Osteocyte (in vitro differentiated cells): ENCODE measurements around the gene NPR3. TPM values are rescaled to one million over a fixed set of nuclear protein-coding genes. Genes with fewer than 3 reads are reported as not detected.

ENCODE experiments used
- DNase-seq: peaks from one replicate; pipeline ENCODE4 v3.0.0; 2021; ENCODE audit warnings: mixed read lengths; ENCODE audit not compliant: unreplicated experiment; ENCODE audit errors: extremely low spot score
- H3K27ac Mint-ChIP-seq: one replicate; pipeline ENCODE4 v1.8.0; 2021; ENCODE audit warnings: mild to moderate bottlenecking, mixed read lengths; ENCODE audit not compliant: unreplicated experiment
- H3K27me3 Mint-ChIP-seq: one replicate; pipeline ENCODE4 v1.8.0; 2021; ENCODE audit warnings: mixed read lengths; ENCODE audit not compliant: unreplicated experiment
- H3K36me3 Mint-ChIP-seq: one replicate; pipeline ENCODE4 v1.8.0; 2021; ENCODE audit warnings: mixed read lengths; ENCODE audit not compliant: unreplicated experiment
- H3K4me1 Mint-ChIP-seq: one replicate; pipeline ENCODE4 v1.8.0; 2021; ENCODE audit warnings: mixed read lengths; ENCODE audit not compliant: unreplicated experiment
- H3K4me3 Mint-ChIP-seq: one replicate; pipeline ENCODE4 v1.8.0; 2021; ENCODE audit warnings: mild to moderate bottlenecking, moderate library complexity, mixed read lengths; ENCODE audit not compliant: unreplicated experiment
- H3K9me3 Mint-ChIP-seq: one replicate; pipeline ENCODE4 v1.8.0; 2021; ENCODE audit warnings: mixed read lengths; ENCODE audit not compliant: unreplicated experiment
- CTCF ChIP-seq: fragments of 200-600 bp; sonication (generic); IDR thresholded peaks from 2 replicates; pipeline ENCODE4 v1.5.0; 2021; ENCODE audit warnings: antibody characterized with exemption, mild to moderate bottlenecking, moderate library complexity
- total RNA-seq: library from RNA; stranded (reverse); gene quantifications from 2 replicates; pipeline ENCODE4 v1.2.1, GENCODE V29; 2021

NPR3 gene
- total RNA-seq, 1 donor from 2014 or later, result 97.4 TPM

DNA sequence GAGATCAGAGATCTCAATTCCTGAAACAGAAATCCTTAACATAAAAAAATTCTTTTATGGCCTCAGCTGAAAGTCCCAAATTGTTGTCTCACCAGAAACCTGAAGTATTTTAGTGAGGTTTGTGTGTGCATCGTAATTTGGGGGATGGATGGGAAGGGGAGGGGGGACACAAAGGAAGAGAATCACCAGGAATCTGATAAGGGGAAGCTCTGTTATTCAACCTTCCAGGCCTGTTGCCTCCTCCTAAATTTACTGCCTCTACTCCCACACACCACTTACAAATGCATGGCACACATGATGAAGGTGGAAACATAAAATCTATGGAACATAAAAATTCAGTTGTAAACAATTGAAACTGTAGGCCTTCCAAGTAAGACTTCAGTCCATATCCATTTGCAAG is 97.7 kb downstream of the NPR3 start:
- Mint-ChIP-seq H3K4me3 (no peak overlapping the region), H3K27ac (no peak overlapping the region), H3K9me3 (no peaks in the 10 kb centered on the region), H3K27me3 (no peaks in the 10 kb centered on the region), H3K36me3 (no peaks in the 10 kb centered on the region), H3K4me1 (peaks cover 69% of the 10 kb centered on the region)
- DNase-seq, result no peak
- no peak for TF ChIP-seq CTCF

DNA sequence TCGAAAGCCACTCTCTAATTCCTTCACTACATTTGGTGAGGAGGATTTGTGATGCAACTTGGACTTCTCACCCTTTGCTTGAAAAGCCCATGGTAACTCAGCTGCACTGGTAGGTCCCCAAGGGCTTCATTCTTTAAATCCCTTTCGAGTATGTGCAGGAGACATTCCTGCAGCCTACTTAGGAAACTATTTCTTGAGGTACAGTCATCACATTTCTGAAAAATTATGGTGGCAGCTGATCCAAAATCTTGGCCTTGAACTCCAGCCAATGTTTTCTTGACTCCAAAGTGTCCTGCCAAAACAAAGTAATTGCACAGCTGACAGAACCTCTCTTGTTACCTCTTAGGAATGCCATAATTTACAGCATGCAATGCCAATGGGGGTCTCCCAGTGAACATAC is 99.7 kb downstream of the NPR3 start:
- Mint-ChIP-seq H3K27me3 (no peaks in the 10 kb centered on the region), H3K4me1 (peaks cover 77% of the 10 kb centered on the region), H3K4me3 (no peak overlapping the region), H3K27ac (peak overlapping the region; percentile 93), H3K36me3 (peaks cover 3% of the 10 kb centered on the region), H3K9me3 (peaks cover 7% of the 10 kb centered on the region)
- DNase-seq, result no peak
- no peak for TF ChIP-seq CTCF

- no peak for DNase-seq
- no peak for TF ChIP-seq CTCF
- Mint-ChIP-seq H3K4me3 (no peak overlapping the region), H3K9me3 (peaks cover 14% of the 10 kb centered on the region), H3K36me3 (peaks cover 7% of the 10 kb centered on the region), H3K27ac (no peak overlapping the region), H3K4me1 (peaks cover 62% of the 10 kb centered on the region), H3K27me3 (no peaks in the 10 kb centered on the region)
Observed at GRCh38 chr5:32812399-32812798, 101.3 kb downstream of the NPR3 start.

DNA sequence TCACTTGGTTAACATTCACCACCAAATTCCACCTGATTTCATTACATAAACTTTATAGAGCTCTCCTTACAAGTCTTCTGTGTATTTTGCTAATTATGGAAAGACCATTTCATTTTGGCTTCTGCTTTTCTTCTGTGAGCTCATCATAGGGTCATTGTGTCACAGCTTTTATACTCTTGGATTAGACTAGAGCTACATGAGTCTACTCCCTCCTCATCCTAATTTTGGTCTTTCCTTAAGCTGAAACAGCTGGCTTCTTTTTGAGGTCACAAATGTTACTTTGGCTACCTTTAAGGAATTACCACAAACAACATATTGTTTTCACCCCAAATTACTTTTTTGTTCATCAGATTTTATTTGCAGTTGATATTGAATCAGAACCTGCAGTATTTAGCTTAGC is 103.0 kb downstream of the NPR3 start:
- H3K27me3 Mint-ChIP-seq, result no peaks in the 10 kb centered on the region
- H3K27ac Mint-ChIP-seq, result peak overlapping the region; percentile 76
- H3K4me3 Mint-ChIP-seq, result no peak overlapping the region
- DNase-seq, result no peak
- peaks cover 14% of the 10 kb centered on the region for H3K9me3 Mint-ChIP-seq
- H3K36me3 Mint-ChIP-seq, result peaks cover 7% of the 10 kb centered on the region
- no peak for TF ChIP-seq CTCF
- peaks cover 57% of the 10 kb centered on the region for H3K4me1 Mint-ChIP-seq

DNA sequence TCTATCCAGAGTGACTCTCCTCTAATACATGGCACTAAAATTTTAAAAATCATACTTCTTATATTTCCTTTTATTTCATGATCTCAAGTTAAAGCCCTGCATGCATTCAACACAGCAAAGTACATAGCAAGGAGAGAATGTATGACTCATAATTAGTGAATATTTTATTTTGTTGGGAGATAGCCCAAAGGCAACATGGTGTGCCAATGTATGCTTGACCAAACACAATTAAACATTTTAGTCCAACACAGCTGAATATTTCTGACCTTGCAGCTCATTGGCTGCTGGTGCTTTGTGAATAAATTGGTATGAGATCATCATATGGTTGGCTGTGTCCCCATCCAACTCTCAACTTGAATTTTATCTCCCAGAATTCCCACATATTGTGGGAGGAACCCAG is 103.5 kb downstream of the NPR3 start:
- Mint-ChIP-seq H3K9me3 (peaks cover 14% of the 10 kb centered on the region), H3K4me3 (no peak overlapping the region), H3K27ac (peak overlapping the region; percentile 76), H3K27me3 (no peaks in the 10 kb centered on the region), H3K36me3 (peaks cover 7% of the 10 kb centered on the region), H3K4me1 (peaks cover 55% of the 10 kb centered on the region)
- TF ChIP-seq CTCF, result no peak
- no peak for DNase-seq
